OCI-LY7 (cell line): Measurements from ENCODE around the gene SRPK2.

ENCODE experiments used
- EZH2phosphoT487 ChIP-seq: fragments of 200-600 bp; sonication (generic); IDR thresholded peaks from 2 replicates; pipeline ENCODE4 v1.6.1; 2018; ENCODE audit warnings: low read depth, borderline replicate concordance, mild to moderate bottlenecking, mixed run types, antibody characterized with exemption, low read length, moderate library complexity, mixed read lengths
- TF ChIP-seq, protein P1 (sequence below): fragments of 200-600 bp; sonication (generic); conservative IDR thresholded peaks from 2 replicates; pipeline ENCODE4 v1.5.1; 2014; ENCODE audit warnings: mild to moderate bottlenecking, antibody characterized with exemption, low read length, moderate library complexity, mixed read lengths

DNA sequence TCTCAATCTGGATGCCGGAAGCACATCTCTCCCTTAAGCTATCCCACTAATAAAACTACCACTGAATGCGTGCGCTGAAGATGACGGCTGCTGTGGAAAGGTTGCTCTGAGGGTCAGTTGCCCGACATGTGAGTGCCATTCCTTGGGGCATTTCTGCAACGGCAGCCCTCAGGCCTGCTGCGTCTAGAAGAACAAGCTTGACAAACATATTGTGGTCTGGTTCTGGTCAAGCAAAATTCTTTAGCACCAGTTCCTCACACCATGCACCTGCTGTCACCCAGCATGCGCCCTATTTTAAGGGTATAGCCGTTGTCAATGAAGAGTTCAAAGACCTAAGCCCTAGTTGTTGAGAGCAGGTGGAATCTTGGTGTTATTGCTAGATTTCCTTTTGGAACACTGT lies 184.2 kb downstream of the SRPK2 start:
- TF ChIP-seq, protein P1, sequence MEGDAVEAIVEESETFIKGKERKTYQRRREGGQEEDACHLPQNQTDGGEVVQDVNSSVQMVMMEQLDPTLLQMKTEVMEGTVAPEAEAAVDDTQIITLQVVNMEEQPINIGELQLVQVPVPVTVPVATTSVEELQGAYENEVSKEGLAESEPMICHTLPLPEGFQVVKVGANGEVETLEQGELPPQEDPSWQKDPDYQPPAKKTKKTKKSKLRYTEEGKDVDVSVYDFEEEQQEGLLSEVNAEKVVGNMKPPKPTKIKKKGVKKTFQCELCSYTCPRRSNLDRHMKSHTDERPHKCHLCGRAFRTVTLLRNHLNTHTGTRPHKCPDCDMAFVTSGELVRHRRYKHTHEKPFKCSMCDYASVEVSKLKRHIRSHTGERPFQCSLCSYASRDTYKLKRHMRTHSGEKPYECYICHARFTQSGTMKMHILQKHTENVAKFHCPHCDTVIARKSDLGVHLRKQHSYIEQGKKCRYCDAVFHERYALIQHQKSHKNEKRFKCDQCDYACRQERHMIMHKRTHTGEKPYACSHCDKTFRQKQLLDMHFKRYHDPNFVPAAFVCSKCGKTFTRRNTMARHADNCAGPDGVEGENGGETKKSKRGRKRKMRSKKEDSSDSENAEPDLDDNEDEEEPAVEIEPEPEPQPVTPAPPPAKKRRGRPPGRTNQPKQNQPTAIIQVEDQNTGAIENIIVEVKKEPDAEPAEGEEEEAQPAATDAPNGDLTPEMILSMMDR = no peak
- no peak for TF ChIP-seq EZH2phosphoT487
